Hepatocyte (in vitro differentiated cells): ENCODE measurements around the gene LINC01488. TPM values are rescaled to one million over a fixed set of nuclear protein-coding genes. Genes with fewer than 3 reads are reported as not detected.

Source experiments
- DNase-seq: peaks from one replicate; pipeline ENCODE4 v3.0.0-alpha.2; 2016; ENCODE audit warnings: low spot score
- H2AFZ ChIP-seq: fragments of 200-600 bp; sonication (generic); 2 replicates; pipeline ENCODE4 v1.6.0; 2016; ENCODE audit warnings: antibody characterized with exemption, mild to moderate bottlenecking
- H3K27ac ChIP-seq: fragments of 200-600 bp; sonication (generic); 2 replicates; pipeline ENCODE4 v1.5.1; 2016; ENCODE audit warnings: mild to moderate bottlenecking
- H3K27me3 ChIP-seq: fragments of 200-600 bp; sonication (generic); 2 replicates; pipeline ENCODE4 v1.6.1; 2016
- H3K36me3 ChIP-seq: fragments of 200-600 bp; sonication (generic); replicated peaks from 2 replicates; pipeline ENCODE4 v1.5.1; 2016; ENCODE audit warnings: low read depth; ENCODE audit not compliant: insufficient read depth
- H3K4me1 ChIP-seq: fragments of 200-600 bp; sonication (generic); 2 replicates; pipeline ENCODE4 v1.5.1; 2016; ENCODE audit warnings: mild to moderate bottlenecking, moderate library complexity; ENCODE audit not compliant: insufficient read depth
- H3K4me2 ChIP-seq: fragments of 200-600 bp; sonication (generic); 2 replicates; pipeline ENCODE4 v1.6.0; 2016
- H3K4me3 ChIP-seq: fragments of 200-600 bp; sonication (generic); 2 replicates; pipeline ENCODE4 v1.5.1; 2016; ENCODE audit warnings: mild to moderate bottlenecking
- H3K79me2 ChIP-seq: fragments of 200-600 bp; sonication (generic); 2 replicates; pipeline ENCODE4 v1.6.0; 2017; ENCODE audit warnings: mild to moderate bottlenecking
- H3K9me2 ChIP-seq: fragments of 200-600 bp; sonication (generic); replicated peaks from 2 replicates; pipeline ENCODE4 v1.6.0; 2017; ENCODE audit warnings: mild to moderate bottlenecking; ENCODE audit not compliant: insufficient read depth
- H3K9me3 ChIP-seq: fragments of 200-600 bp; sonication (generic); 2 replicates; pipeline ENCODE4 v1.5.1; 2016; ENCODE audit warnings: low read depth, mild to moderate bottlenecking
- H4K20me1 ChIP-seq: fragments of 200-600 bp; sonication (generic); 2 replicates; pipeline ENCODE4 v1.6.0; 2016; ENCODE audit warnings: mild to moderate bottlenecking; ENCODE audit not compliant: insufficient read depth, poor library complexity, severe bottlenecking
- EZH2 ChIP-seq: fragments of 200-600 bp; sonication (generic); IDR thresholded peaks from 2 replicates; pipeline ENCODE4 v1.6.1; 2016; ENCODE audit warnings: antibody characterized with exemption, mild to moderate bottlenecking, borderline replicate concordance
- EZH2phosphoT487 ChIP-seq: fragments of 200-600 bp; sonication (generic); IDR thresholded peaks from one replicate; pipeline ENCODE4 v1.6.1; 2018; ENCODE audit warnings: antibody characterized with exemption, mild to moderate bottlenecking, low read depth, moderate library complexity; ENCODE audit not compliant: unreplicated experiment, severe bottlenecking
- WGBS: methylation state at CpG from one replicate; pipeline ENCODE4 v1.1.6; 2016; ENCODE audit warnings: low lambda C conversion rate; ENCODE audit errors: missing lambda C conversion rate; 5-methylcytosine and 5-hydroxymethylcytosine counted together
- polyA plus RNA-seq: library from polyadenylated mRNA; unstranded; fragments of >200 nt; fragmentation: Nextera tagmentation; extraction: Ambion mirVana; gene quantifications from 2 replicates; pipeline ENCODE4 v1.2.1, GENCODE V29; 2016
- total RNA-seq: library from RNA; depleted of rRNA; stranded (reverse); fragments of >200 nt; gene quantifications from 2 replicates; pipeline ENCODE4 v1.2.3, GENCODE V29; 2014
- TF ChIP-seq, protein P1 (sequence below): fragments of 200-600 bp; sonication (generic); IDR thresholded peaks from 2 replicates; pipeline ENCODE4 v1.5.1; 2016; ENCODE audit warnings: antibody characterized with exemption, mild to moderate bottlenecking; ENCODE audit not compliant: poor library complexity

The LINC01488 gene
- total and polyA plus RNA-seq, 2 experiments from 2014 or later = 0.27 to 0.59 TPM

DNA sequence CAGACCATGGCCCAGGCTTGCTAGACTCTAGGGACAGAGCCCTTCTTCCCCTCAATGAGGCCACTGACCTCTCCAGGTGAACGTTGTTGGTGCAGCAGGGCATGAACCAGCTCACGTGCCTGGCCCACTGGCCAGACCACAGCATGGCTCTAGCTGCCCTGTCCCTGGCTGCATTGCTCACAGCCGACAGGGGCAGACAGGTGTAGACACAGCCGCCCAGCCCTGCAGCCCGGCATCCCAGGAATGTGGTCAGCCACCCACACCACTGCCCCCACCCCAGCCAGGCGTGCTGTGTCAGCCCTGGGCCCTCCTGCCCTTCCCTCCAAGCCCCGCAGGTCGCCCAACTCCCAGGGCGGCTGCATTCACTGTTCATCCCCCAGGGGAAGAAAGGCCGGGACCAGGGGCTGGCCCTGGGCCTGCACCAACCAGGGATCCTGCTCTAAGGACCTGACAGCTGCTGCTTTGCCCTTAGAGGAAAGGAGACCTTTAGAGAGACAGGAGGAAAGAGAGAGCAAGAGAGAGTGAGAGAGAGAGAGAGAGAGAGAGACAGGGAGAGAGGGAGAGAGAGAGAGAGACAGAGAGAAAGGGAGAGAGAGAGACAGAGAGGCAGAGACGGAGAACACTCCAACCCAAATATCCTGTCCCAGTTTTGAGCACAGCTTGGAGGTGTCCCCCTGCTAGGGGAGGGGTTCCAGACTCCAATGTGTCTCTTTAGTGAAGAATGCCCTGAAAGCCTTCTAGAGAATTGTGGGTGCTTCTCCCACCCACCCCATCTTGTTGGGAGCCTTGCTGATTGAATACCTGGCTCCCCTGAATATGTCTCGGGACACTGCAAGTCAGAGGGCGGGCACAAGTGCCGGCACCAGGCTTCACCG, 44.2 kb upstream of the LINC01488 start:
- DNase-seq = peak; percentile 81
- TF ChIP-seq, protein P1, sequence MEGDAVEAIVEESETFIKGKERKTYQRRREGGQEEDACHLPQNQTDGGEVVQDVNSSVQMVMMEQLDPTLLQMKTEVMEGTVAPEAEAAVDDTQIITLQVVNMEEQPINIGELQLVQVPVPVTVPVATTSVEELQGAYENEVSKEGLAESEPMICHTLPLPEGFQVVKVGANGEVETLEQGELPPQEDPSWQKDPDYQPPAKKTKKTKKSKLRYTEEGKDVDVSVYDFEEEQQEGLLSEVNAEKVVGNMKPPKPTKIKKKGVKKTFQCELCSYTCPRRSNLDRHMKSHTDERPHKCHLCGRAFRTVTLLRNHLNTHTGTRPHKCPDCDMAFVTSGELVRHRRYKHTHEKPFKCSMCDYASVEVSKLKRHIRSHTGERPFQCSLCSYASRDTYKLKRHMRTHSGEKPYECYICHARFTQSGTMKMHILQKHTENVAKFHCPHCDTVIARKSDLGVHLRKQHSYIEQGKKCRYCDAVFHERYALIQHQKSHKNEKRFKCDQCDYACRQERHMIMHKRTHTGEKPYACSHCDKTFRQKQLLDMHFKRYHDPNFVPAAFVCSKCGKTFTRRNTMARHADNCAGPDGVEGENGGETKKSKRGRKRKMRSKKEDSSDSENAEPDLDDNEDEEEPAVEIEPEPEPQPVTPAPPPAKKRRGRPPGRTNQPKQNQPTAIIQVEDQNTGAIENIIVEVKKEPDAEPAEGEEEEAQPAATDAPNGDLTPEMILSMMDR = no peak
- no peak for TF ChIP-seq EZH2
- no peak for TF ChIP-seq EZH2phosphoT487
- 40% methylated on average over 14 of the region's 15 CpGs for WGBS
- Histone ChIP-seq H3K4me1 (peaks cover 20% of the 10 kb centered on the region), H3K4me3 (no peak overlapping the region), H2AFZ (no peak overlapping the region), H3K4me2 (no peak overlapping the region), H3K27ac (peak overlapping the region; percentile 88), H4K20me1 (no peaks in the 10 kb centered on the region), H3K36me3 (no peaks in the 10 kb centered on the region), H3K9me3 (no peaks in the 10 kb centered on the region), H3K27me3 (no peaks in the 10 kb centered on the region), H3K79me2 (no peaks in the 10 kb centered on the region), H3K9me2 (no peaks in the 10 kb centered on the region)

DNA sequence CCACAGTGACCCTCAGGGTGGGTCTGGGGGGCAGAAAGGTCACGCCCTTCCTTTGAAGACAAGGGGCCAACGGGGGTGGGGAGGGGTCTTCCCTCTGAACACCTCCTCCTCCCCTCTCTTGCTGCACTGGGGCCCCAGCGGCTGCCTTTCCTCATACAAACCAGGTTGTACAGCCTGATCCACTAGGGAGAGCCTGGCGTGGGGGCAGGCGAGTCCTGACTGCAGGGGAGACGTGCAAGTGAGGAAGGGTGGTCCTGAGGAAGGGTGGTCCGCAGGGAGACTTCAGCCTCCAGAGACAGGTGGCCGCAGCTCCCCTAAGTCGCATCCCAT, 43.6 kb upstream of the LINC01488 start:
- Histone ChIP-seq H3K4me2 (no peak overlapping the region), H3K4me3 (no peak overlapping the region), H4K20me1 (no peaks in the 10 kb centered on the region), H3K27ac (peak overlapping the region; percentile 88), H3K9me3 (no peaks in the 10 kb centered on the region), H3K9me2 (no peaks in the 10 kb centered on the region), H3K27me3 (no peaks in the 10 kb centered on the region), H2AFZ (no peak overlapping the region), H3K36me3 (no peaks in the 10 kb centered on the region), H3K4me1 (peaks cover 26% of the 10 kb centered on the region), H3K79me2 (no peaks in the 10 kb centered on the region)
- WGBS = 84% methylated on average over 9 of the region's 9 CpGs
- TF ChIP-seq, protein P1 = no peak
- TF ChIP-seq EZH2 (no peak), EZH2phosphoT487 (no peak)
- DNase-seq = no peak

DNA sequence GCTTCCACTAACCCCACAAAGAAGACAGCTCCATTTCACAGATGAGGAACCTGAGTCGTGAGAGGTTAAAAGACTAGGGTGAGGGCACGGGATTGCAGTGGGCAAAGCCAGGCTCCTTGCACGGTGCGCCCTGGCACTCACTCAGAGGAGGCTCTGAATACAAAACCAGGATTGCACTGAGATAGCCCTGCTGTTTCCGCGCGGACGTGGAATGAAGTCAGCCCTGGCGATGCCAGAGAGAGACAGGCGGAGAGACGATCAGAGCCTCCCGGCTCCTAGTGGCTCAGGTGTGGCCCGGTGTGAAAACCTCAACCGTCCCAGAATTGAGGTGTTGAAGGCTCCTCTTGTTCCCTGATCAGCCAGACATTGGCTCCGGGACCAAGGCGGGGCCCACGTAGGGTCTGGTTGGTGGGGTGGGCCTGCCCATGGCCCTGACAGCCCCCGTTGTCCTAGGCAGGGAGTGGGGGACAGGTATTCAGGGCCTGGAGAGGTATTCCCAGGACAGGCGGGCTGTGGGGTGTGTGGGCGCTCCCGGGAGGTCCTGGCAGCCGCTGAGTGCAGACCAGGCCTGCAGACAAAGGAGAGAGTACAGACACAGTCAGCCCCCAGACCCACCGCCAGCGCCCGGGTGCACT, 43.1 kb upstream of the LINC01488 start:
- H3K27me3 ChIP-seq = no peaks in the 10 kb centered on the region
- no peaks in the 10 kb centered on the region for H3K79me2 ChIP-seq
- no peaks in the 10 kb centered on the region for H3K9me2 ChIP-seq
- no peak overlapping the region for H3K4me2 ChIP-seq
- H2AFZ ChIP-seq = no peak overlapping the region
- no peak for TF ChIP-seq EZH2
- TF ChIP-seq, protein P1 = no peak
- TF ChIP-seq EZH2phosphoT487 = no peak
- no peak for DNase-seq
- H3K27ac ChIP-seq = no peak overlapping the region
- H3K4me3 ChIP-seq = no peak overlapping the region
- H3K4me1 ChIP-seq = peaks cover 30% of the 10 kb centered on the region
- 92% methylated on average over 23 of the region's 25 CpGs for WGBS
- H3K9me3 ChIP-seq = no peaks in the 10 kb centered on the region
- no peaks in the 10 kb centered on the region for H3K36me3 ChIP-seq
- no peaks in the 10 kb centered on the region for H4K20me1 ChIP-seq
